Ovary (tissue), 9 donors: ENCODE results near the gene EVI5. TPM values are rescaled to one million over a fixed set of nuclear protein-coding genes. Genes with fewer than 3 reads are reported as not detected.
"Not testable (repeated sequence)": the region's sequence is repeated elsewhere in the genome, so short reads cannot be mapped to it uniquely, and the experiment has no call there.

ENCODE experiments used
- DNase-seq, 5 donors: peaks; one replicate each; pipeline ENCODE4 v3.0.0-alpha.2; 2019 to 2020
- H3K27ac ChIP-seq, 2 donors: fragments of 200-600 bp; one replicate each; pipeline versions ENCODE4 v1.5.1 to v1.8.0; 2019 to 2022
- H3K27me3 ChIP-seq: fragments of 200-600 bp; one replicate; pipeline ENCODE4 v1.8.0; 2022
- H3K36me3 ChIP-seq: fragments of 200-600 bp; sonication (generic); one replicate; pipeline ENCODE4 v1.5.1; 2019
- H3K4me1 ChIP-seq: one replicate; pipeline ENCODE4 v1.8.1; 2013; ENCODE audit warnings: mild to moderate bottlenecking, moderate library complexity; ENCODE audit not compliant: insufficient read depth
- H3K4me3 ChIP-seq: fragments of 200-600 bp; sonication (generic); one replicate; pipeline ENCODE4 v1.5.1; 2017
- H3K9me3 ChIP-seq, 2 donors: fragments of 200-600 bp in 1 of 2; sonication (generic) in 1 of 2; one replicate each; pipeline versions ENCODE4 v1.5.1 to v1.8.1; 2013 to 2019; ENCODE audit warnings: mild to moderate bottlenecking in 1 of 2, moderate library complexity in 1 of 2
- EP300 ChIP-seq: sonication (generic); formaldehyde crosslinking; IDR thresholded peaks from one replicate; pipeline ENCODE4 v1.6.1; 2017; ENCODE audit warnings: antibody characterized with exemption
- POLR2A ChIP-seq: fragments of 450-650 bp; IDR thresholded peaks from one replicate; pipeline ENCODE4 v1.6.1; 2017; ENCODE audit warnings: antibody characterized with exemption, mild to moderate bottlenecking, moderate library complexity
- WGBS, 3 donors: extraction: QIAGEN DNeasy Blood & Tissue Kit in 1 of 3; methylation state at CpG; one replicate each; pipeline versions ENCODE4 v1.1.5 to v1.1.7; 2013 to 2017; 5-methylcytosine and 5-hydroxymethylcytosine counted together
- intact Hi-C, 4 donors: fragments of 100-400 bp; cut with DNase I; formaldehyde crosslinking; loops; one replicate each; pipeline versions ENCODE4 v1.11.0 to v1.15.1; 2022 to 2023
- polyA plus RNA-seq, 2 donors: library from polyadenylated mRNA; stranded (reverse); fragments of 200-250 nt in 1 of 2; fragments of 350-450 nt in 1 of 2; fragmentation: Illumina TruSeq in 1 of 2; extraction: RNeasy Lipid Tissue Mini Kit (QIAGEN cat#74804) in 1 of 2; gene quantifications; one replicate each; pipeline ENCODE4 v1.2.3, GENCODE V29; 2013 to 2014
- total RNA-seq, 7 donors: library from RNA; depleted of rRNA in 2 of 7; stranded (reverse); fragments of >200 nt in 2 of 7; fragmentation: NEBNext Ultra II Directional in 3 of 7; extraction: Animal tissue kit (Norgen Biotek cat#: 25700) in 3 of 7; gene quantifications; one replicate each; pipeline versions ENCODE4 v1.1.0 to v1.2.4, GENCODE V29; 2016 to 2023
- TF ChIP-seq, protein P1 (sequence below), 3 donors: fragments of 450-650 bp in 2 of 3; fragments of 200-600 bp in 1 of 3; IDR thresholded peaks; one replicate each; pipeline versions ENCODE4 v1.5.1 to v1.8.0; 2016 to 2022; ENCODE audit warnings: antibody characterized with exemption in 3 of 3, mild to moderate bottlenecking in 1 of 3
- donor health status: DM: no; HTN: no; CAD: no; lungs with moderate emphysema.
- donor health status: DM: no; HTN: no; CAD: no.
- donor health status: Bipolar disorder and iron deficiency.
- donor health status: DM: yes; HTN: yes; CAD: no.
- donor health status: DM: no; HTN: no; CAD: no.
- donor health status: DM: yes; HTN: yes; CAD: no.

EVI5 gene
- total and polyA plus RNA-seq, 9 donors: 4.4 to 36.7 (median 23.7) TPM

DNA sequence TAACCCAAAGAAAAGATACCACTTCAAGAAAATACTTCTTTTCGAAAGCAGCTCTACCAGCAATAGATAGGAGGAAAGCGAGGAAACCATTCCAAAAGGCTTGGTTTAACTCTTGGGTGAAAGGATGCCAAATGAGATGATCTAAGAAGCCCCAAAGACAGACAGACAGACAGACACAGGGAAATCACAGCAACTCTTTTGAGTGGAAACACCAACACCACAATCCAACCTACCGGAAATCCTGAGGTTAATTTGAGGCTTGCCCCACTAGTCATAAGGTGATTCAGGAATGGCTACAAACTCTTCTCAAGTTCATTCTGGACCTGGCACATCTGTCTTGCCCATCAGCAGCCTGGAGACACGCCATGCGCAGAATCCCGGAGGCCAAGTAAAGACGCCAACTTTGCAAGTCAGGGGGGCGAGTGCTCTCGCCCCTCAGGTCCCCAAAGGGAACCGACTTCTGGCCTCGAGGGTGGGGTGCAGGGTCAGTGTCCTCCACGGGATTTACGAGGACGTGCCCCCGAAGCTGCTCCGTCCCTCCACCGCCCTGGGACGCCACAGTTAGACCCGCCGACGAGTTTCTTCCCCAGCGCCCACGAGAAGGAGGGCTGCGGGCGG is 778 bp downstream of the EVI5 start:
- Histone ChIP-seq H3K27me3 (no peaks in the 10 kb centered on the region), H3K9me3 (no peaks in the 10 kb centered on the region), H3K27ac (peak overlapping the region; percentile 55 to 95), H3K4me3 (peak overlapping the region; percentile 94), H3K36me3 (no peaks in the 10 kb centered on the region), H3K4me1 (no peaks in the 10 kb centered on the region)
- 0% methylated on average over 21 to 24 of the region's 25 CpGs for WGBS, 3 donors
- peak in 2 of 5 donors; percentile 33 to 58 for DNase-seq
- TF ChIP-seq, protein P1, sequence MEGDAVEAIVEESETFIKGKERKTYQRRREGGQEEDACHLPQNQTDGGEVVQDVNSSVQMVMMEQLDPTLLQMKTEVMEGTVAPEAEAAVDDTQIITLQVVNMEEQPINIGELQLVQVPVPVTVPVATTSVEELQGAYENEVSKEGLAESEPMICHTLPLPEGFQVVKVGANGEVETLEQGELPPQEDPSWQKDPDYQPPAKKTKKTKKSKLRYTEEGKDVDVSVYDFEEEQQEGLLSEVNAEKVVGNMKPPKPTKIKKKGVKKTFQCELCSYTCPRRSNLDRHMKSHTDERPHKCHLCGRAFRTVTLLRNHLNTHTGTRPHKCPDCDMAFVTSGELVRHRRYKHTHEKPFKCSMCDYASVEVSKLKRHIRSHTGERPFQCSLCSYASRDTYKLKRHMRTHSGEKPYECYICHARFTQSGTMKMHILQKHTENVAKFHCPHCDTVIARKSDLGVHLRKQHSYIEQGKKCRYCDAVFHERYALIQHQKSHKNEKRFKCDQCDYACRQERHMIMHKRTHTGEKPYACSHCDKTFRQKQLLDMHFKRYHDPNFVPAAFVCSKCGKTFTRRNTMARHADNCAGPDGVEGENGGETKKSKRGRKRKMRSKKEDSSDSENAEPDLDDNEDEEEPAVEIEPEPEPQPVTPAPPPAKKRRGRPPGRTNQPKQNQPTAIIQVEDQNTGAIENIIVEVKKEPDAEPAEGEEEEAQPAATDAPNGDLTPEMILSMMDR (IDR thresholded peaks at IDR 0.05): no peak
- TF ChIP-seq POLR2A: no peak
- intact Hi-C loops: loop anchor here in 1 of 4 donors (2.0 kb wide), 1 partner anchor 47 kb away; no protein-coding TSS in a partner anchor

DNA sequence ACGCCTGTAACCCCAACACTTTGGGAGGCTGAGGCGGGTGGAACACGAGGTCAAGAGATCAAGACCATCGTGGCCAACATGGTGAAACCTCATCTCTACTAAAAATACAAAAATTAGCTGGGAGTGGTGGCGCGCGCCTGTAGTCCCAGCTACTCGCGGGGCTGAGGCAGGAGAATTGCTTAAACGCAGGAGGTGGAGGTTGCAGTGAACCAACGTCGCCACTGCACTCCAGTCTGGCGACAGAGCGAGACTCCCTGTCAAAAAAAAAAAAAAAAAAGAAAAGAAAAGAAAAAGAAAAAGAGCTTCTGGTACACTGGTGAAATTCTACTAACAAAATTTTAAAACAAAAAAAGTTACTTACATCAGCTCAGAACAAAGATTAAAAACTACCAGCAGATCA is 1.4 kb downstream of the EVI5 start:
- 29 to 44% (median 32%) methylated on average over 14 of the region's 14 CpGs for WGBS, 3 donors
- Histone ChIP-seq H3K4me3 (peak overlapping the region; percentile 94), H3K27ac (peak overlapping the region in 1 of 2 donors; percentile 95)
- H3K27me3 ChIP-seq, H3K9me3 ChIP-seq, intact Hi-C loops, H3K4me1 ChIP-seq, H3K36me3 ChIP-seq: not testable (repeated sequence)
- peak in 3 of 5 donors; percentile 19 to 37 (median 25) for DNase-seq

DNA sequence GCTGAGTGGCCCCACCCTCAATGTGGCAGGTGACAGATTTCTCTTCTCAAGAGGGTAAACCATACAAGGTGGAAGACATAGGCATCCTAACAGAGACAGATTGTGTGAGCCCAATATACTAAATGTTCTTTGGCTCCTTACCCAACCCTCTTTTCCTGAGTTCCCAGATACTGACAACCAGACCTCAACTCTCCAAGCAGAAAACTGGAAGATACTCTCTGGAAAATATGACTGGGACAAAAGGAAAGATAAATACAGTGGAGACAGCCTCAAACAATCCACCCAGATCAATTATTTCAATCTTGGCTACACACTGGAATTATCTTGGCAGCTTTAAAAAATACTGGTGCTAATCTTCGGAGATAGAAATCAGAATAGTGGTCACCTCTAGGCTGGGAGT is 6.5 kb downstream of the EVI5 start:
- H3K27me3 ChIP-seq: no peaks in the 10 kb centered on the region
- no peak overlapping the region for H3K4me3 ChIP-seq
- peaks cover 3% of the 10 kb centered on the region for H3K4me1 ChIP-seq
- H3K9me3 ChIP-seq: no peaks in the 10 kb centered on the region
- no peak overlapping the region for H3K27ac ChIP-seq
- no peak for DNase-seq
- no peaks in the 10 kb centered on the region for H3K36me3 ChIP-seq
- intact Hi-C loops: no loop called here
- 86 to 92% (median 86%) methylated on average over 1 of the region's 1 CpG for WGBS, 3 donors
- TF ChIP-seq POLR2A (no peak), EP300 (no peak)
- TF ChIP-seq, protein P1 (IDR thresholded peaks at IDR 0.05): no peak

DNA sequence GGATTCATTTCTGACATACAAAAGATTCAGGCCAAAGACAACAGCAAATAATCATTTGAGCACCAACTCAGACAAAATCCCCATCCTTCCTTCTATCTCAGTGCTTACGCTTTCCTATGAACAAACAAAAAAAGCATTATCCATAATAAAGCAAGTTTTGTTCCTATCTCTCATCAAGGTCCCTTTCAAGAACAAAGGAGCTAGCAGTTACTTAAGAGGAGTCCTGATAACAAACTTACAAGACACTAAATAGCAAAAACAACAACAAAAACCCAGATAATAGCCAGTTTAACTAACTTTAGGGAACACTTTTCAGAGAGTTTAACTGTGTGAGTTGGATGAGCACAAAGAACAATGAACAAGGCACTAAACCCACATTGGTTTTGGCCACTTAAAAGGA is 10.5 kb downstream of the EVI5 start:
- 38 to 63% (median 50%) methylated on average over 1 of the region's 1 CpG for WGBS, 3 donors
- intact Hi-C loops: no loop called here
- no peaks in the 10 kb centered on the region for H3K36me3 ChIP-seq

DNA sequence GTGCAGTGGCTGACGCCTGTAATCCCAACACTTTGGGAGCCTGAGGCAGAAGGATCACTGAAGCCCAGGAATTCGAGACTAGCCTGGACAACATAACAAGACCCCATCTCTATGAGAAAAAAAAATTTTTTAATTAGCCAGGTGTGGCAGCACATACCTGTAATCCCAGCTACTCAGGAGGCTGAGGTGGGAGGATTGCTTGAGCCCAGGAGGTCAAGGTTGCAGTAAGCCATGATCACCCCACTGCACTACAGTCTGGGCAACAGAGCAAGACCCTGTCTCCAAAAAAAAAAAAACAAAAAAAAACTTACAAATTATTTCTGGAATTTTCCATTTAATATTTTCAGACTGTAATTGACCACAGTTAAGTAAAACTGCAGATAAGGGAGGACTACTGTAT is 11.2 kb downstream of the EVI5 start:
- WGBS, 3 donors: 93 to 98% (median 95%) methylated on average over 2 of the region's 2 CpGs

More for the DNA sequence above, 10.5 kb downstream of the EVI5 start:
- H3K9me3 ChIP-seq: no peaks in the 10 kb centered on the region
- no peak overlapping the region for H3K27ac ChIP-seq
- peaks cover 4% of the 10 kb centered on the region for H3K4me1 ChIP-seq
- no peak overlapping the region for H3K4me3 ChIP-seq
- DNase-seq: no peak
- no peaks in the 10 kb centered on the region for H3K27me3 ChIP-seq
- TF ChIP-seq EP300: no peak
- TF ChIP-seq, protein P1 (IDR thresholded peaks at IDR 0.05): no peak
- TF ChIP-seq POLR2A: no peak

More for the DNA sequence above, 11.2 kb downstream of the EVI5 start:
- H3K4me1 ChIP-seq, H3K27me3 ChIP-seq, H3K4me3 ChIP-seq, H3K27ac ChIP-seq, H3K36me3 ChIP-seq, H3K9me3 ChIP-seq, intact Hi-C loops, DNase-seq: not testable (repeated sequence)
